IPS-20b (cell line): ENCODE measurements around the gene CDKAL1.
"Not testable (repeated sequence)": the region's sequence is repeated elsewhere in the genome, so short reads cannot be mapped to it uniquely, and the experiment has no call there.

Experiments used
- H3K27ac ChIP-seq: one replicate; pipeline ENCODE4 v1.5.1; 2013; ENCODE audit warnings: low read length
- H3K27me3 ChIP-seq: 2 replicates; pipeline ENCODE4 v1.6.1; 2013; ENCODE audit warnings: mild to moderate bottlenecking, low read length, inconsistent platforms; ENCODE audit not compliant: insufficient read depth
- H3K36me3 ChIP-seq: 2 replicates; pipeline ENCODE4 v1.6.1; 2013; ENCODE audit warnings: low read depth, mild to moderate bottlenecking, inconsistent platforms, low read length, moderate library complexity; ENCODE audit not compliant: insufficient read depth
- H3K4me1 ChIP-seq: 2 replicates; pipeline ENCODE4 v1.6.1; 2013; ENCODE audit warnings: mild to moderate bottlenecking, control low read depth, inconsistent platforms, low read length, moderate library complexity; ENCODE audit not compliant: insufficient read depth
- H3K4me3 ChIP-seq: 2 replicates; pipeline ENCODE4 v1.5.1; 2013; ENCODE audit warnings: mild to moderate bottlenecking, low read length, inconsistent platforms
- H3K9ac ChIP-seq: 2 replicates; pipeline ENCODE4 v1.6.1; 2013; ENCODE audit warnings: low read depth, mild to moderate bottlenecking, inconsistent platforms, low read length, moderate library complexity
- H3K9me3 ChIP-seq: 2 replicates; pipeline ENCODE4 v1.6.1; 2013; ENCODE audit warnings: mild to moderate bottlenecking, low read depth, low read length, inconsistent platforms; ENCODE audit not compliant: insufficient read depth

The CDKAL1 gene

DNA sequence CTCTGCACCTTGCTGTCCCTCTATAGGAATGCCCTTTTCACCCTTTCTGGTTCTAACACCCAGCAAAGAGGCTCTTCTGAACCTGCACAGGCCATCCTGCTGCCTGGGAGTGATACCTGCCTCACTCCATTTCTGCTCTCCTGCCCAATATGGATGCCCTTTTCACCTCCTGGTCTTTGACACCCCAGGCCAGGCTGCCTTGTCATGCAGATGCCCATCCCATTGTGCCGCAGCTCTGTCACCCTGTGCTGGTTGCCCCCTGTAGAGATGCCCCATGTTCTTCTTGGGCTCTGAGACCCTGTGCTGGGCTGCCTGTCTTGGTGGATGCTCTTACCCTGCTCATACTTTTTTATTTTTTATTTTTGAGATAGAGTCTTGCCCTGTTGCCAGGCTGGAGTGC lies 95.3 kb downstream of the CDKAL1 start:
- no peaks in the 10 kb centered on the region for H3K36me3 ChIP-seq
- H3K9me3 ChIP-seq, result no peaks in the 10 kb centered on the region
- H3K4me1 ChIP-seq, result peaks cover 33% of the 10 kb centered on the region
- H3K27me3 ChIP-seq, result no peaks in the 10 kb centered on the region
- 0 out of 2 replicates have a peak overlapping the region, but pooled peaks have one; percentile 0 for H3K9ac ChIP-seq
- no peak overlapping the region for H3K27ac ChIP-seq
- H3K4me3 ChIP-seq, result no peak overlapping the region

DNA sequence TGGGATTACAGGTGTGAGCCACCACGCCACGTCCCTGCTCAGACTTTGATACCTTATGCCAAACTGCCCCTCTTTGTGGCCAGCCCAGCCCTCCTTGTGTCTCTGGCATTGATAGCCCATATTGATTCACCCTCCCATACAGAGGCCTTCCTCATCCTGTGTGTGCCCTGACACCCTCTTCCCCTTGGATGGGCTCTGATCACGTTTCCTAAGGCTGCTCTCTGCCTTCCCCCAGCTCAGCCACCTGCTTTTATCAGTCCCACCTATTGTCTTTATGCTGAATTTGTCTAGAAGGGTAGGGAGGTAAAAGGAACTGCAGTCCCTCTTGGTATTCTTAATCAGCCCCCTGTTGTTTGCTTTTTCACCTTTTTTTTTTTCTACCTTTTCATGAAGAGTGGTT lies 95.9 kb downstream of the CDKAL1 start:
- no peaks in the 10 kb centered on the region for H3K27me3 ChIP-seq
- H3K27ac ChIP-seq, result no peak overlapping the region
- H3K9ac ChIP-seq, result no peak overlapping the region; the same call in 1 of the 2 replicates
- no peak overlapping the region for H3K4me3 ChIP-seq
- no peaks in the 10 kb centered on the region for H3K9me3 ChIP-seq
- peaks cover 33% of the 10 kb centered on the region for H3K4me1 ChIP-seq
- H3K36me3 ChIP-seq, result no peaks in the 10 kb centered on the region

DNA sequence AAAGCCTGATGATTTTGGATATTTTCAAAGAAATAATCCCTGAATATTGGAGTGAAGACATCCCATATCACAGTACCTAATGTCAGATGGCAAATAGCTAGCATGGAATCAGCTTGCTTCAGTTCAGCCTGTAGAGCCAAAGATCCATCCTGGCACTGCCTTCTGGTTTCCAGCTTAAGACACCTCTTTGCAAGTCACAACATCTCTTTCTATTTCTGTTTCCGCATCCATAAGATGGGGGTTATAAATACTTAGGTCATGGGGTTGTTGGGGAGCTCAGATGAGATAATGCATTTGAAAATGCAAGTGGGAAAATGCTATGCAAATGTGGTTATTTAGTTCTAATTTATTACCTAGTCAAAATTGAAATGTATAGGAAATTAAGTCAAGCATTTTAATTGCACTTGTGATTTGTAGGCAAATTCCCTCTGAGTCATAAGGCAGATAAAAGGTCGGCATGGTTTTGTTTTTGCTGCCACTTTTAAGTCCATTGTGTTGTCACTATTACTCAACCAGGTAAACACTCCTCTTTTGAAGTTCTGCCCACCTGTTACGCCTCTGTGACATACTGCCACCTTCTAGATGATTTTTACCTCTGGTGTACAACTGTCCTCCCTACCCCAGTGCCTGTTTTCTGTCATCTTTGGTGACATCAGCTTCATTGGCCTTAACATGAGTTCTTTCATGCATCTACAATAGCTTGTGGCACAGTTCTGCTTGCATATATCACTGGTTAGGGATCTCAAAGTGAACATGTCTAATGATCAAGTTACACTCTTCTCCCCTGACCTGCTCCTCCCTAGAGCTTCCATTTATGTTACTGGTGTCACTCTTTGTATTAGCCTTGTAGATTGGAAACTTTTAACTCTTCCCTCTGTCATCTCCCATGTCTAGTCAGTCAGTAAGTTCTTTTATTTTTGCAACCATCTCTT lies 96.6 kb downstream of the CDKAL1 start:
- no peaks in the 10 kb centered on the region for H3K27me3 ChIP-seq
- H3K4me3 ChIP-seq, result no peak overlapping the region
- H3K9me3 ChIP-seq, result no peaks in the 10 kb centered on the region
- no peaks in the 10 kb centered on the region for H3K36me3 ChIP-seq
- H3K4me1 ChIP-seq, result peaks cover 33% of the 10 kb centered on the region
- no peak overlapping the region for H3K9ac ChIP-seq
- no peak overlapping the region for H3K27ac ChIP-seq

- Histone ChIP-seq H3K27me3 (no peaks in the 10 kb centered on the region), H3K9me3 (no peaks in the 10 kb centered on the region), H3K4me3 (no peak overlapping the region), H3K36me3 (no peaks in the 10 kb centered on the region), H3K9ac (no peak overlapping the region), H3K4me1 (peaks cover 33% of the 10 kb centered on the region), H3K27ac (no peak overlapping the region)
These were observed 97.3 kb downstream of the CDKAL1 start for GRCh38 chr6:20631549-20631924.

- Histone ChIP-seq H3K9ac (no peak overlapping the region), H3K4me3 (no peak overlapping the region), H3K27me3 (no peaks in the 10 kb centered on the region), H3K36me3 (no peaks in the 10 kb centered on the region), H3K27ac (no peak overlapping the region), H3K9me3 (no peaks in the 10 kb centered on the region), H3K4me1 (peaks cover 32% of the 10 kb centered on the region)
These were observed 98.4 kb downstream of the CDKAL1 start for GRCh38 chr6:20632696-20633095.

DNA sequence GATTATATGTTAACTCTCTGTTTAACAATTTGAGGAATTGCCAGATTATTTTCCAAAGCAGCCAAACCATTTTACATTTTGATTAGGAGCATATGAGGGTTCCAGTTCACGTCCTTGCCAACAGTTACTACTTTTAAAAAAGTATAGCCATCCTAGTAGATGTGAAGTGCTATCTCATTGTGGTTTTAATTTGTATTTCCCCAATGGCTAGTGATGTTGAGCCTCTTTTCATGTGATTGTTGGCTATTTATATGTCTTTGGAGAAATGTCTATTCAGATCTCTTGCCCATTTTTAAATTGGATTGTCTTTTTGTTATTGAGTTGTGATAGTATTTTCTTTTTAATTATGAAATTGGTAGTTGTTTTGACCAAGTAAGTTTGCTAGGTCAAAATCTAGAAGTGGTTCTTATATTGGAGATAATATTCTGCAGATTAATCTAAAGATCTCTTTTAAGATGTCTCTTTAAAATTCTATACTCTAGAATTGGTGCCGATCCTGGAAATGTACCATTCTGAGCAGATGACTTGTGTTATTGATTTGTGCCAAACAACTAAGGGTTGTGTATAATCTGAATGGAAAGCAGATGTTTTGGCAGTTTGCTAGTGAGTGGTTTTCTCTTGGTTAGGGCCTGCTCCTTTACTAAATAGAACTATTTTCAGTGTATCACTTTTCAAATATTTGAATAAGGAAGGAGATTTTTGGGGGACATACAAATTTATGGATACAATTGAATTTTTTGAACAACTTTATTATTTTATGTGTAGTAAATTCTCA lies 99.5 kb downstream of the CDKAL1 start:
- peaks cover 22% of the 10 kb centered on the region for H3K4me1 ChIP-seq
- H3K27me3 ChIP-seq, result no peaks in the 10 kb centered on the region
- H3K27ac ChIP-seq, result no peak overlapping the region
- no peaks in the 10 kb centered on the region for H3K9me3 ChIP-seq
- no peaks in the 10 kb centered on the region for H3K36me3 ChIP-seq
- H3K9ac ChIP-seq, result no peak overlapping the region
- no peak overlapping the region for H3K4me3 ChIP-seq

GRCh38 chr6:20639161-20639560 lies 104.9 kb downstream of the CDKAL1 start:
- H3K4me3 ChIP-seq, result no peak overlapping the region
- H3K27ac ChIP-seq, result no peak overlapping the region
- H3K9me3 ChIP-seq, result no peaks in the 10 kb centered on the region
- no peaks in the 10 kb centered on the region for H3K27me3 ChIP-seq
- H3K9ac ChIP-seq, result no peak overlapping the region
- peaks cover 10% of the 10 kb centered on the region; the same call in 1 of the 2 replicates for H3K4me1 ChIP-seq
- H3K36me3 ChIP-seq, result no peaks in the 10 kb centered on the region

GRCh38 chr6:20640181-20640580 lies 105.9 kb downstream of the CDKAL1 start:
- Histone ChIP-seq H3K4me3 (no peak overlapping the region), H3K4me1 (peaks cover 10% of the 10 kb centered on the region; the same call in 1 of the 2 replicates), H3K36me3 (no peaks in the 10 kb centered on the region), H3K27ac (no peak overlapping the region), H3K9ac (no peak overlapping the region), H3K9me3 (no peaks in the 10 kb centered on the region), H3K27me3 (no peaks in the 10 kb centered on the region)

DNA sequence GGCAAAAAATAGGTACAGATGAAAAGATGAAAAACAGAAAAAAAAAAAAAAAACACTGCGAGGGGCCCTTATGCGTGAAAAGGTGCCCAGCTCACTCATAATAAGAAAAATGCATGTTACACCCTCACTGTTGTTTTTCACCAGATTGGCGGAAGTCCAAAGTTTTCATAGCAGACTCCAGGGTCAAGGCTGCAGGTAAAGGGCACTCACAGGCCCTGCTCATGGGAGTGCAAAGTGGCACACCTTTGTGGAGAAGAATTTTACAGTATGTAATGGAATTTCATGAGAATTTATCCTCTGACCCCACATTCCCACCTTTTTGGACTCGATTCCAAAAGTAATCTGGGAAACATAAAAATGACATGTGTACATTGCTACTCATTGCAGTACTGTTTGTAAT lies 108.2 kb downstream of the CDKAL1 start:
- Histone ChIP-seq H3K9ac (no peak overlapping the region), H3K27ac (no peak overlapping the region), H3K4me1 (peaks cover 10% of the 10 kb centered on the region; the same call in 1 of the 2 replicates), H3K4me3 (no peak overlapping the region), H3K27me3 (no peaks in the 10 kb centered on the region), H3K36me3 (no peaks in the 10 kb centered on the region), H3K9me3 (no peaks in the 10 kb centered on the region)

DNA sequence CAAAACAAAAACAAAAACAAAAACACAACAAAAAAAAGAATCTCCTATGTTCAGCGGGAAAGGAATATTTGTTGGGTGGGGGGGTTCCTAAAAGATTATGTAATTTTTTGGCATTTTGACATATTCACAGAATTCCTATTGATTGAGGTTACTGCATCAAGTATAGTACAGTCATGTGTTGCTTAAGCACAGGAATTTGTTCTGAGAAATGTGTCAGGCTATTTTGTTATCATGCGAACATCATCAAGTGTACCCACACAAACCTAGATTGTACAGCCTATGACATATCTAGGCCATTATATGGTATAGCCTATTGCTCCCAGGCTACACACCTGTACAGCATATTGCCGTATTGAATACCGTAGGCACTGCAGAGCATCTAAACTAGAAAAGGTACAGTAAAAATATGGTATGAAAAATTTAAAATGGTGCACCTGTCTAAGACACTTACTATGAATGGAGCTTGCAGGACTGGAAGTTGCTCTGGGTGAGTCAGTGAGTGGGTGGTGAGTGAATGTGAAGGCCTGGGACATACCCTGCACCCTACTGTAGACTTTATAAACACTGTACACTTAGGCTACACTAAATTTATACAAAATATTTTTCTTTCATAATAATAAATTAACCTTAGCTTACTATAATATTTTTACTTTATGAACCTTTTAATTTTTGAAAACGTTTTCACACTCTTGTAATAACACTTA lies 110.6 kb downstream of the CDKAL1 start:
- H3K27ac ChIP-seq, result no peak overlapping the region

GRCh38 chr6:20645572-20645971 lies 111.3 kb downstream of the CDKAL1 start:
- H3K9me3 ChIP-seq, H3K4me3 ChIP-seq, H3K27ac ChIP-seq, H3K9ac ChIP-seq, H3K4me1 ChIP-seq, H3K36me3 ChIP-seq, H3K27me3 ChIP-seq: not testable (repeated sequence)

More for the DNA sequence above, 110.6 kb downstream of the CDKAL1 start:
- Histone ChIP-seq H3K36me3 (no peaks in the 10 kb centered on the region), H3K4me3 (no peak overlapping the region), H3K4me1 (peaks cover 10% of the 10 kb centered on the region; the same call in 1 of the 2 replicates), H3K9me3 (no peaks in the 10 kb centered on the region), H3K9ac (no peak overlapping the region), H3K27me3 (no peaks in the 10 kb centered on the region)
